ENCODE results near the gene PFKFB4.

PFKFB4 gene

GRCh38 chr3:48569808-48570450 lies 13.3 kb upstream of the PFKFB4 start:
- TF ChIP-seq CTCF (IDR thresholded peaks at IDR 0.05; ENCODE audit: insufficient read depth, missing control alignments), result no peak
- no peak for DNase-seq (ENCODE audit: insufficient read length, low spot score)
- no peak for FAIRE-seq

- FAIRE-seq (no peak), DNase-seq (ENCODE audit: insufficient read length, low spot score) (no peak)
- TF ChIP-seq CTCF (IDR thresholded peaks at IDR 0.05; ENCODE audit: insufficient read depth, missing control alignments), result no peak
These were observed 12.8 kb upstream of the PFKFB4 start for GRCh38 chr3:48569400-48569799.

- no peak for DNase-seq (ENCODE audit: insufficient read length, low spot score)
- TF ChIP-seq CTCF (IDR thresholded peaks at IDR 0.05; ENCODE audit: insufficient read depth, missing control alignments), result no peak
- no peak for FAIRE-seq
These were observed 11.9 kb upstream of the PFKFB4 start for GRCh38 chr3:48568476-48568875.

- FAIRE-seq (no peak), DNase-seq (ENCODE audit: insufficient read length, low spot score) (no peak)
- TF ChIP-seq CTCF (IDR thresholded peaks at IDR 0.05; ENCODE audit: insufficient read depth, missing control alignments), result no peak
These were observed 10.9 kb upstream of the PFKFB4 start for GRCh38 chr3:48567500-48567899.

- TF ChIP-seq CTCF (IDR thresholded peaks at IDR 0.05; ENCODE audit: insufficient read depth, missing control alignments), result no peak
- no peak for DNase-seq (ENCODE audit: insufficient read length, low spot score)
- FAIRE-seq, result no peak
These were observed 10.5 kb upstream of the PFKFB4 start for GRCh38 chr3:48567090-48567489.

GRCh38 chr3:48566401-48566760 lies 9.8 kb upstream of the PFKFB4 start:
- TF ChIP-seq CTCF (IDR thresholded peaks at IDR 0.05; ENCODE audit: insufficient read depth, missing control alignments), result no peak
- FAIRE-seq (no peak), DNase-seq (ENCODE audit: insufficient read length, low spot score) (no peak)

GRCh38 chr3:48565591-48566400 lies 9.2 kb upstream of the PFKFB4 start:
- no peak for FAIRE-seq
- TF ChIP-seq CTCF (IDR thresholded peaks at IDR 0.05; ENCODE audit: insufficient read depth, missing control alignments), result no peak
- no peak for DNase-seq (ENCODE audit: insufficient read length, low spot score)
